Endothelial cell of umbilical vein (primary cell): ENCODE measurements around the gene ZNF519. TPM values are rescaled to one million over a fixed set of nuclear protein-coding genes. Genes with fewer than 3 reads are reported as not detected.
"Not testable (repeated sequence)": the region's sequence is repeated elsewhere in the genome, so short reads cannot be mapped to it uniquely, and the experiment has no call there.

Experiments used
- Bru-seq: library from RNA; stranded (reverse); fragments of 400-500 nt; gene quantifications from one replicate; lab custom pipeline; 2021; lab: Mats Ljungman, UMichigan
- BruChase-seq, 2 experiments: library from RNA; stranded (reverse); fragments of 400-500 nt; gene quantifications; one replicate each; lab custom pipeline; 2021; lab: Mats Ljungman, UMichigan
- BruUV-seq: library from RNA; stranded (reverse); fragments of 400-500 nt; replicated peaks from 2 replicates; lab custom pipeline; 2021; lab: Mats Ljungman, UMichigan
- CTCF ChIA-PET: fragments of 300-600, 350-600 bp; sonication (Branson Sonifier 250); formaldehyde crosslinking; loops from one replicate; lab custom pipeline; 2021; ENCODE audit warnings: antibody characterized with exemption, inconsistent platforms; lab: Charles Lee
- POLR2A ChIA-PET: fragments of 300-600, 350-600 bp; sonication (Branson Sonifier 250); formaldehyde crosslinking; loops from one replicate; lab custom pipeline; 2021; ENCODE audit warnings: antibody characterized with exemption, inconsistent platforms; lab: Charles Lee
- DNase-seq: peaks from one replicate; pipeline ENCODE4 v3.0.0-alpha.2; 2011; ENCODE audit warnings: low read depth, low spot score
- FAIRE-seq: peaks from 2 replicates; lab custom pipeline; 2011; peaks lifted over from hg19 to GRCh38; lab: Jason Lieb, UNC
- H2AFZ ChIP-seq: 2 replicates; pipeline ENCODE4 v1.6.0; 2012; ENCODE audit warnings: low read depth, low read length, control low read depth, inconsistent platforms
- H3K27ac ChIP-seq: 2 replicates; pipeline ENCODE4 v1.5.1; 2011; ENCODE audit warnings: low read depth, mild to moderate bottlenecking, control low read depth, low read length, moderate library complexity; ENCODE audit not compliant: insufficient read depth
- H3K27me3 ChIP-seq, 2 experiments: 2 replicates each; pipeline versions ENCODE4 v1.6.0 to v1.6.1; 2011; ENCODE audit warnings: low read length in 2 of 2, mixed read lengths in 1 of 2; ENCODE audit not compliant: control insufficient read depth in 2 of 2, insufficient read depth in 2 of 2
- H3K36me3 ChIP-seq, 2 experiments: 2 replicates in 1 of 2; 3 replicates in 1 of 2; pipeline ENCODE4 v1.5.1; 2011; ENCODE audit warnings: low read length in 2 of 2, mild to moderate bottlenecking in 1 of 2, moderate library complexity in 1 of 2; ENCODE audit not compliant: control insufficient read depth in 2 of 2, insufficient read depth in 2 of 2; ENCODE audit errors: extremely low read depth in 1 of 2
- H3K4me1 ChIP-seq: 3 replicates; pipeline ENCODE4 v1.5.1; 2011; ENCODE audit warnings: mild to moderate bottlenecking, low read length; ENCODE audit not compliant: control insufficient read depth, insufficient read depth; ENCODE audit errors: extremely low read depth
- H3K4me2 ChIP-seq: 2 replicates; pipeline ENCODE4 v1.6.1; 2011; ENCODE audit warnings: low read length, control low read depth, mixed read lengths; ENCODE audit not compliant: insufficient read depth
- H3K4me3 ChIP-seq, 3 experiments: fragments of 200-600 bp in 1 of 3; sonication (generic), shearing (Covaris generic) in 1 of 3; replicated peaks in 1 of 3; 2 replicates each; pipeline ENCODE4 v1.5.1; 2011 to 2016; ENCODE audit warnings: control low read depth in 3 of 3, low read length in 3 of 3, mild to moderate bottlenecking in 2 of 3, inconsistent platforms in 1 of 3, low read depth in 1 of 3, moderate library complexity in 1 of 3; ENCODE audit not compliant: insufficient read depth in 1 of 3
- H3K79me2 ChIP-seq: 2 replicates; pipeline ENCODE4 v1.6.0; 2012; ENCODE audit warnings: low read length, inconsistent platforms; ENCODE audit not compliant: control insufficient read depth, insufficient read depth
- H3K9ac ChIP-seq: replicated peaks from 2 replicates; pipeline ENCODE3; 2011; ENCODE audit warnings: low read length, control low read depth; ENCODE audit not compliant: insufficient read depth; ENCODE audit errors: extremely low read depth
- H3K9me1 ChIP-seq: replicated peaks from 3 replicates; pipeline ENCODE4 v1.6.0; 2011; ENCODE audit warnings: mild to moderate bottlenecking, low read length; ENCODE audit not compliant: control insufficient read depth, insufficient read depth; ENCODE audit errors: extremely low read depth
- H3K9me3 ChIP-seq: replicated peaks from 2 replicates; pipeline ENCODE4 v1.5.1; 2012; ENCODE audit warnings: low read length, inconsistent platforms; ENCODE audit not compliant: control insufficient read depth, insufficient read depth
- H4K20me1 ChIP-seq: replicated peaks from 2 replicates; pipeline ENCODE3; 2011; ENCODE audit warnings: mild to moderate bottlenecking, low read length; ENCODE audit not compliant: control insufficient read depth, insufficient read depth; ENCODE audit errors: extremely low read depth
- JUN ChIP-seq: IDR thresholded peaks from 2 replicates; pipeline ENCODE4 v1.6.1; 2011; ENCODE audit warnings: borderline replicate concordance, low read depth; ENCODE audit not compliant: insufficient read length, insufficient read depth
- MYC ChIP-seq: IDR thresholded peaks from one replicate; pipeline ENCODE4 v1.6.1; 2011; ENCODE audit warnings: mild to moderate bottlenecking, low read depth, low read length
- POLR2A ChIP-seq: IDR thresholded peaks from 2 replicates; pipeline ENCODE4 v1.6.1; 2012; ENCODE audit warnings: low read depth, mild to moderate bottlenecking, control low read depth, low read length
- dilution Hi-C: fragments of 300-500 bp; cut with MboI; formaldehyde crosslinking; loops from one replicate; pipeline ENCODE4 v1.15.0; 2019; ENCODE audit warnings: low sequenced_read_pairs; ENCODE audit not compliant: extremely low pct_ligation_motif_present
- intact Hi-C: fragments of 100-400 bp; cut with micrococcal nuclease; formaldehyde crosslinking; loops from one replicate; pipeline ENCODE4 v1.10.0; 2022
- long read RNA-seq: library from polyadenylated mRNA; stranded (forward); transcript quantifications from one replicate; pipeline ENCODE4 v2.0.0, GENCODE V29; 2021
- polyA minus RNA-seq, 3 experiments: library from RNA; depleted of rRNA, polyadenylated mRNA; stranded (reverse); fragments of >200 nt; gene quantifications; 1 replicate in 1 of 3; 2 replicates in 2 of 3; pipeline ENCODE4 v1.2.3, GENCODE V29; 2011
- polyA plus RNA-seq, 4 experiments: library from polyadenylated mRNA; depleted of rRNA in 3 of 4; stranded (reverse) in 3 of 4; unstranded in 1 of 4; fragments of >200 nt; gene quantifications; 2 replicates each; pipeline versions ENCODE4 v1.2.1 to v1.2.3, GENCODE V29; 2011 to 2012; ENCODE audit warnings: missing spikeins in 1 of 4
- total RNA-seq: library from RNA; stranded (reverse); gene quantifications from 2 replicates; pipeline ENCODE4 v1.2.3, GENCODE V29; 2021

Gene ZNF519
- total RNA-seq = 7.1 and 8.6 TPM in 2 replicates
- 1.9 and 2.1 TPM in 2 replicates for polyA plus RNA-seq
- polyA plus RNA-seq (2011; cell fraction: cytosol; rRNA removed) = 1.3 and 1.8 TPM in 2 replicates
- polyA plus RNA-seq (2011; cell fraction: nucleus; rRNA removed) = 11.2 and 13.3 TPM in 2 replicates
- 2.0 and 2.1 TPM in 2 replicates for polyA plus RNA-seq (2012)
- polyA minus RNA-seq = 4.7 and 7.4 TPM in 2 replicates
- polyA minus RNA-seq (2011; cell fraction: cytosol; rRNA and poly(A)+ RNA removed) = 5.1 TPM
- 17.6 and 25.7 TPM in 2 replicates for polyA minus RNA-seq (2011; cell fraction: nucleus; rRNA and poly(A)+ RNA removed)
- Bru-seq, nascent RNA = percentile 74 among the genes with signal in this experiment
- percentile 61 among the genes with signal in this experiment for BruChase-seq, experiment 1, labeled RNA remaining after a 6-hour chase
- percentile 79 among the genes with signal in this experiment for BruChase-seq, experiment 2, labeled RNA remaining after a 2-hour chase
- long read RNA-seq, partial matches to known transcripts = 0 of 8 reads
- long read RNA-seq, other reads (novel, unspliced or antisense) = 3 of 8 reads

DNA sequence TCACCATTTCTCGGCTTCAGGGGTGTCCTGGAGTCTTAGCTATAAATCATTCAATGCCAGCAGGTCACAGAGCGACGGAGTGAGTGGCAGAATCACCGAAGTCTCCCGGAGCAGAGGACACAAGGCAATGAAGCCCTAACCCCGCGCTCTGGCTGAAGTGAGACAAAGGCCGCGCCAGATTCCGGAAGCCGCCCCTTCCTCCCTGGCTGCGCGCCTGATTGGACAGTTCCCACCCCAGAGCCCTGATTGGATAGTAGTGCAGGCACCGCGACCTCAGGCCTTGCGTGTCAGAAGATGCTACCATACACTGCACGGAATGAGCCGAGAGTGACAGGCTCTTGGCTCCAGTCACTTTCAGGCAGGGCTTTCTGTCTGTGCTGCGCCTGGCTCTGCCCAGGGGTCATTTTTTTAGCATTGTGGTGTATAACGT is at the start of gene ZNF519:
ZNF519 (minus strand) TSS at position 165 of the 430 bp plus-strand sequence; CDS start at position 7, 158 bp downstream.
- Histone ChIP-seq H3K27ac (peak within 1 kb of the TSS; percentile 55), H2AFZ (peak within 1 kb of the TSS; percentile 96), H3K4me2 (peak within 1 kb of the TSS; percentile 72), H3K4me3 (peak within 1 kb of the TSS; percentile 51 to 69 (median 53)), H3K9ac (peak within 1 kb of the TSS; percentile 23)
- H3K4me1 ChIP-seq, H3K27me3 ChIP-seq, BruUV-seq, H3K36me3 ChIP-seq, dilution Hi-C loops, intact Hi-C loops, POLR2A ChIA-PET, CTCF ChIA-PET, H4K20me1 ChIP-seq, H3K9me3 ChIP-seq, H3K79me2 ChIP-seq, H3K9me1 ChIP-seq: not testable (repeated sequence)
- DNase-seq = peak; percentile 91
- peak; percentile 100 for FAIRE-seq

DNA sequence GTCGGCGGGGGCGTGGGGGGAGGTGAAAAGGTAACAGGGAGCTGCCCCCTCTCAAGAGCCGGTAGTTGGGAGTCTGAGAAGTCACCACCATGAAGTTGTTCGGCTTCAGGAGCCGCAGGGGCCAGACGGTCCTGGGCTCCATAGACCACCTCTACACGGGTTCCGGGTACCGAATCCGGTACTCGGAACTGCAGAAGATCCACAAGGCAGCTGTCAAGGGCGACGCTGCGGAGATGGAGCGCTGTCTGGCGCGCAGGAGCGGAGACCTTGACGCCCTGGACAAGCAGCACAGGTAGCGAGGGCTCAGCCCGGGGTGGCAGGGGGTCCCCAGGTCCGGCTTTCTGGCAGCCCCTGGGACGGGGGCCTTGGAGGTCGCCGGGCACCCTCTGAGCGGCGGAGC is 47.1 kb upstream of the ZNF519 start:
- Histone ChIP-seq H3K4me1 (no peaks in the 10 kb centered on the region), H3K4me2 (no peak overlapping the region), H3K27ac (no peak overlapping the region), H2AFZ (no peak overlapping the region), H3K27me3 (peaks cover 0 to 2% of the 10 kb centered on the region in 2 experiments), H4K20me1 (no peaks in the 10 kb centered on the region), H3K9me1 (no peaks in the 10 kb centered on the region), H3K4me3 (no peak overlapping the region), H3K9me3 (no peaks in the 10 kb centered on the region), H3K79me2 (no peaks in the 10 kb centered on the region), H3K36me3 (no peaks in the 10 kb centered on the region), H3K9ac (no peak overlapping the region)
- intact Hi-C loops = no loop called here
- no peak for TF ChIP-seq JUN
- TF ChIP-seq MYC = no peak
- no peak for TF ChIP-seq POLR2A
- dilution Hi-C loops = no loop called here
- FAIRE-seq = no peak
- BruUV-seq = no TSS peak
- ChIA-PET POLR2A (no interaction called here), CTCF (no interaction called here)
- no peak for DNase-seq
